HG03469 (cell line): ENCODE results near the gene TERB1.

Experiments used
- ATAC-seq: cut with Tn5 transposase; IDR thresholded peaks from one replicate; pipeline ENCODE4 v1.9.1; 2021; ENCODE audit warnings: mild to moderate bottlenecking, moderate library complexity, moderate number of reproducible peaks; ENCODE audit not compliant: unreplicated experiment

Gene TERB1

GRCh38 chr16:66750279-66751052 is 50.9 kb downstream of the TERB1 start:
- ATAC-seq, result no peak

- ATAC-seq, result peak; percentile 47
These were observed 54.7 kb downstream of the TERB1 start for GRCh38 chr16:66746682-66747081.

DNA sequence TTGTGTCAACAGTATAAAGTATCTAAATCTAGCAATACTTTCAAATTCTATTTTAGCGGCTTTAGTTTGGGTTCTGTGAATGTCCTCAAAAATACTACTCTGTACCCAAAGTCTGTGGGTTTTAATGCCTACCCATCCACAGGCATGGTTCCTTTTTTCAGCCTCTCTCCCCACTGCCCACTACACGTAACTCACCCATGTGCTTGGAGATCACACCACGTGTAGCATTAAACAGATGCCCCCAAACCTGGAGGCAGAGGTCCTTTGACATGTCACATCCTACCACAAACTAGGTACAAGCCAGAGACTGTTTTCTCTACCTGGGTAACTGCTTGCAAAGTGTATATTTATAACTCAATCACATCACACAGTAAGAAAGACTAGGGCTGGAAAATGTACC is 55.3 kb downstream of the TERB1 start:
- no peak for ATAC-seq

- ATAC-seq, result no peak
These were observed 59.2 kb downstream of the TERB1 start for GRCh38 chr16:66741950-66742808.

- no peak for ATAC-seq
These were observed 60.0 kb downstream of the TERB1 start for GRCh38 chr16:66741169-66741900.

GRCh38 chr16:66740533-66740932 is 60.9 kb downstream of the TERB1 start:
- ATAC-seq, result no peak

- no peak for ATAC-seq
These were observed 61.4 kb downstream of the TERB1 start for GRCh38 chr16:66740010-66740409.

- no peak for ATAC-seq
These were observed 65.5 kb downstream of the TERB1 start for GRCh38 chr16:66735891-66736290.

DNA sequence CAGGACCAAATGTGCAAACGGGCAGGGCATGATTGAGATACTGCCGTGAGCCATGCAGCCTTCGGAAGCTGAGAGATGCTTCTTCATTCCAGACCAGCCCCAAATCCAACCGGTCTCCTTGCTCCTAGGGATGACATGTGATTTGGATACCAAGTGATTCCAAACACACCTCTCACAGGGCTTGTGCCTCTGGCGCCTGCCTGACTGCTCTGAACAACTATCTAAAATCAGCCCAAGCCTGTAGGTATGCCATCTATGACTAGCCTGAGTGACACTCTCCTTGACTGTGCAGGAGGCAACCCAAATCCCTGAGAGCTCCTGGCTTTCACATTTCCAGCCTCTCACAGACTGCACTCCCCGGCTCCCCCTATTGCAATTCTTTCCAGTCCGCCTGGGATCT is 70.3 kb downstream of the TERB1 start:
- ATAC-seq, result no peak

DNA sequence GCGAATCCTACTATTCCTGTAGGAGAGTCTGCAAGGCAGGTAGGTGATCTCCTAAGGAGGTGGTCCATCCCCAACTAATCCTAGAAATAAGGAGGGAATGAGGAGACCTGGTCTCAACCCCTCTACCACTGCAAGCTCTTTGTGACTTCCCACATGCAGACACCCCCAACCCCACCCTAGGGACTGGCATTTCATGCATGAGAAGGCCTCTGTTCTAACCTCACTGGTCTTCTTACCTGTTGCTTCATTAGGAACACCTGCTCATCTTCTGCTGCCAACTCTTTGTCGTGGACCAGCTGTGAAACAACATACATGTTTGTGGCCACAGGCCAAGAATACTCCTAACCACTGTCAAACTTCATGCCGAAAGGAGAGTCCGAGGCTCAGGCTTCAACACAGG is 72.6 kb downstream of the TERB1 start:
- ATAC-seq, result no peak

- peak; percentile 42 for ATAC-seq
These were observed 73.1 kb downstream of the TERB1 start for GRCh38 chr16:66728117-66728787.

- no peak for ATAC-seq
These were observed 80.6 kb downstream of the TERB1 start for GRCh38 chr16:66720766-66721165.

- no peak for ATAC-seq
These were observed 82.1 kb downstream of the TERB1 start for GRCh38 chr16:66719246-66719645.

DNA sequence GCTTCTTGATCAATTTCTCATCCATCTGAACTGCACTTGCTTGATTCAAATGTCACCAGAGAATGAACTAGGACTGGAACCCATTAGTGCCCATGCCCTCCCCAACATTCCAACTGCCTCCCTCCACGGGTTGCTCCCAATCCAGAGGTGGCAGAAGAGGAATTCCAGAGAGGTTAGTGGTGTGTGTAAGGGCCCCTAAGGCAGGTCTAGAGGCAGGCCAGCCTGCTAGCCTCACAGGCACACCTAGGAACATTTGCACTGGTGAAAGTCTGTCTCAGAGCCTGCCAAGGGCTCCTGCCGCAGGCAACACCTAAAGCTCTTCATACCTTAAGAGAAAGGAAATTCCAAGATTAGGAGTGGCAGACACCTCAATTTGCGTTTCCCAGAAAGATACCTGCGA is 83.6 kb downstream of the TERB1 start:
- ATAC-seq, result no peak

DNA sequence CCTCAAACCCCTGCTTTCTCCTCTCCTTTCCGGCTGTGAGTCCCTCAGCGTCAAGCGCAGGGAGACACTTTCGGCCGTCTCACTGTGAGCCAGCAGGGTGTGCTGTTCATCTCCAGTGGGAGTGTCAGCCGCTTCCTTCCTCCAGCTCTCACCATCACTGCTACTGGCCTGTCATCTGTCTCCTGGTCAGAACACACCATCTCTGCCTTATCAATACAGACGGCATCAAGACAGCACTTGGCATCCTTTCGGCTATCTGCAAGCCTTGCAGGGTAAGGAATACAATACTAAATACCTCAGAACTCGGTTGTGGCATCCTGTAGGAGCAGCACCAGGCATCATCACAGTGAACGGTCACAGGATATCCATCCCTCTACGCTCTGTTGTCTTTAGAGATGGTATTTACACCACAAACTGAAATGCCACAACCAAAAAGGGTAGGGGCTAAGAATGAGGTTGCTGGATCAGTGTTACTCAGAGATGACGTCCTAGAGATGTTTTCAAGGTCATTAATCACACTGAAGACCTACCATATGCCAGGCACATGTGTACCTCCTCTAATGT is 84.2 kb downstream of the TERB1 start:
- no peak for ATAC-seq

DNA sequence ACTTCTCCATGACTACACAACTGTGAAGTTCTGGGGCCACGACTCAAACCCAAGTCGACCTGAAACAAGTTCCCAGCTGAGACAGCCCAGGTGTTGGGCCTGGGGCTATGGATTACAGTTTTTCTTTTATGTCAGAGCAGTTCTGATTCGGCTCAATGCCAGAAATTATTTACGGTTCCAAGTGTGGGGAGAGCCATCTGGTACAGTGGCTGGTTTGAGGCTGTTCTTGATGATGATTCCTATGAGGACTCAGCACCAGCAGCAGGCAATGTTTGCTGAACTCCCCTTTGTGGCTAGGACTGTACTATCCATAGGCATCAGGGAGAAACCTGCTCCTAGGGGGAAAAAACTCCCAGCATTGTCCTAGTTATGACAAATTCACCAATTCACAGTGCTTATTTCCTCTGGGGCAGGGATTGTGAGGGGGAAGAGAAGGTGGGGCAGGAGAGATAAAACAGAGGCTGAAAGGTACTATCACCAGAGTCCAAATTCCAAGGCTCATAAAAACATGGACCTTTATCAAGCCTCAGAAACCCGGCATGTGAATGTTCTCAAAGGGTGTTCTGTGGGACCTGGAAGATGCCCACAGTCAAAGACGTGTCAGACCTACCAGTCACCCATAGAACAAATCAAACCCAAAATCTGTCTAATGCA is 86.6 kb downstream of the TERB1 start:
- no peak for ATAC-seq

DNA sequence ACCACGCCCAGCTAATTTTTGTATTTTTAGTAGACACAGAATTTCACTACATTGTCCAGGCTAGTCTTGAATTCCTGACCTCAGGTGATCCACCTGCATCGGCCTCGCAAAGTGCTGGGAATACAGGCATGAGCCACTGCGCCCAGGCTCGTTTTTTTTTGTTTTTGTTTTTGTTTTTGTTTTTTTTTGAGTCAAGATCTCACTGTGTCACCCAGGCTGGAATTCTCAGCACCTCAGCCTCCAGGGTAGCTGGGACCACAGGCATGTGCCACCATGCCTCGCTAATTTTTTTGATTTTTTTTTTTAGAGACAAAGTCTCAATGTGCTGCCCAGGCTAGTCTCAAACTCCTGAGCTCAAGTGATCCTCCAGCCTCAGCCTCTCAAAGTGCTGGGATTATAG is 87.3 kb downstream of the TERB1 start:
- no peak for ATAC-seq

DNA sequence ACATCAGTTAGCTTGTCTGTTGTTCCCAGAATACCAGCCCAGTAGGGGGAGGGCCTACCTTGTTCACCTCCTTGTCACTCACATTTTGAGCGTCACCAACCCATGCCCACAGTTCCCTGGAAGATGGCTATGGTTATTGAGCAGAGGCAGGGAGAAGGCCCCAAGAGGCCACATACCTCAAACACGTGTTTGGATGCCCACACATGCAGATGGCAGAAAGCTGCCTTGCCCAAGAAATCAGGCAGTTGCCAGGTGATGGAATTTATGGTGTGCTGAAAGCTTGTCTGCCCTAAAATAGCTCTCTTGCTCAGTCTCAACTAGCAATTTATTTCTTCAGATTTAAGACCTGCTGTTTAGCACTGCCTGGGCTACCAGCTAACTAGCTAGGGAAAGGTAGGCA is 88.3 kb downstream of the TERB1 start:
- ATAC-seq, result no peak

DNA sequence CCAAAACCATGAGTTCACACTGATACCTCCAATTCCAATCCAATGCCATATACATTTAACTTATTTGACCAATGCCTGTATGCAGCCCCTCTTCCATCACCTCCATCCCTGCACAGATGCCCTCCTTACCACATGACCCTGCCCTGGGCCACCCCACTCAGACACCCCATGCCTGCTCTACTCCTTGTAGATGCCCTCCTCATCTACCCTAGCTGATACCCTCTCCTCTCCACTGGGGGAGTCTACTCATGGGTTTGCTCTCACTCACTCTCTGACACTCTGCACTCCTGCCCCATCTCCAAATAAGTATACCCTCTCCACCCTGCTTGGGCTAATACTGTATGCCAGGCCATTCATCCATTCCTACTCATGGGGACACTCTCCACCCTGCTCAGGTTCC is 88.9 kb downstream of the TERB1 start:
- ATAC-seq, result no peak

GRCh38 chr16:66711581-66711980 is 89.8 kb downstream of the TERB1 start:
- no peak for ATAC-seq
